Jurkat, Clone E6-1 (cell line): ENCODE results near the gene RAB36.

Experiments used
- DNase-seq: peaks from one replicate; pipeline ENCODE4 v3.0.0-alpha.2; 2011; ENCODE audit warnings: low read depth, low spot score
- H3K4me3 ChIP-seq: 2 replicates; pipeline ENCODE4 v1.5.1; 2011; ENCODE audit warnings: mild to moderate bottlenecking, low read length, control low read depth, moderate library complexity

The RAB36 gene

GRCh38 chr22:23118647-23119493 lies 26.4 kb upstream of the RAB36 start:
- H3K4me3 ChIP-seq, result peak overlapping the region; percentile 19
- no peak for DNase-seq

- peak overlapping the region; percentile 19 for H3K4me3 ChIP-seq
- DNase-seq, result peak; percentile 80
Measured at GRCh38 chr22:23119494-23120414, 25.5 kb upstream of the RAB36 start.

GRCh38 chr22:23120415-23120899 lies 24.8 kb upstream of the RAB36 start:
- no peak for DNase-seq
- no peak overlapping the region for H3K4me3 ChIP-seq

DNA sequence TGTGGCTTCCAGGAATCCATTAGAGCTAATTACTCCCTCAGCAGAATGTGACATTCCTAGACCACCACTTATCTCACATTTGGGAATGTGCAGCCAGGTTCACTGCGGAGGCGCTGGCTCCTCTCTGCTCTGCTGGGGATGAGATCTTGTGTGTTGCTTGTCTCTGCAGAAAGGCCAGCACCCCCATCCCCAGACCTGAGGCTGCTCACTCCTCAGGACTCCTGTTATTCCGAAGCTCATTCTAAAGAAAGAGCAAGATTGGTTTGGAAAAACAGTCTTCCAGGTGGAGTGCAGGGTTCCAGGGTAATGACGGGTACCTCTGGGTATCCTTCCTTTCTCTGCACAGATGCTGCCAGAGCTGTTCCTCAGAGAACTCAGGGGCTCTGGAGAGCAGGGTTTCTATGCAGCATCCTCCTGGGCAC lies 24.3 kb upstream of the RAB36 start:
- no peak for DNase-seq
- no peak overlapping the region for H3K4me3 ChIP-seq

DNA sequence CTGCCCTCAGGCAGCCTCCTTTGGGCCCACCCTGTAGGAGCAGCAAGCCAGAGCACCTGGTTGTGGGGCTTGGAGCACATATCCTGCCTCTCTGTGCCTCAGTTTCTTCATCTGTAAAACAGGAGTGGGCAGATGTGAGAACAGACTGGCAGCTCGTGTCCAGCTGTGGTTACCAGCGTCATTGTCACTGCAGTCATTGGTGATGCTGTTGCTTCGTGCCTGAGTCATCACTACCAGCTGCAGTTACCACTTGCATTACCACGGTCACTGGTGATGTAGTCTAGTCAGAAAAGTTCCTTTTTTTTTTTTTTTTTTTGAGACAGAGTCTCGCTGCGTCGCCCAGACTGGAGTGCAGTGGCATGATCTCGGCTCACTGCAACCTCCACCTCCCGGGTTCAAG lies 23.9 kb upstream of the RAB36 start:
- DNase-seq, result no peak
- no peak overlapping the region for H3K4me3 ChIP-seq

GRCh38 chr22:23122216-23122957 lies 22.9 kb upstream of the RAB36 start:
- DNase-seq, result no peak
- no peak overlapping the region for H3K4me3 ChIP-seq

DNA sequence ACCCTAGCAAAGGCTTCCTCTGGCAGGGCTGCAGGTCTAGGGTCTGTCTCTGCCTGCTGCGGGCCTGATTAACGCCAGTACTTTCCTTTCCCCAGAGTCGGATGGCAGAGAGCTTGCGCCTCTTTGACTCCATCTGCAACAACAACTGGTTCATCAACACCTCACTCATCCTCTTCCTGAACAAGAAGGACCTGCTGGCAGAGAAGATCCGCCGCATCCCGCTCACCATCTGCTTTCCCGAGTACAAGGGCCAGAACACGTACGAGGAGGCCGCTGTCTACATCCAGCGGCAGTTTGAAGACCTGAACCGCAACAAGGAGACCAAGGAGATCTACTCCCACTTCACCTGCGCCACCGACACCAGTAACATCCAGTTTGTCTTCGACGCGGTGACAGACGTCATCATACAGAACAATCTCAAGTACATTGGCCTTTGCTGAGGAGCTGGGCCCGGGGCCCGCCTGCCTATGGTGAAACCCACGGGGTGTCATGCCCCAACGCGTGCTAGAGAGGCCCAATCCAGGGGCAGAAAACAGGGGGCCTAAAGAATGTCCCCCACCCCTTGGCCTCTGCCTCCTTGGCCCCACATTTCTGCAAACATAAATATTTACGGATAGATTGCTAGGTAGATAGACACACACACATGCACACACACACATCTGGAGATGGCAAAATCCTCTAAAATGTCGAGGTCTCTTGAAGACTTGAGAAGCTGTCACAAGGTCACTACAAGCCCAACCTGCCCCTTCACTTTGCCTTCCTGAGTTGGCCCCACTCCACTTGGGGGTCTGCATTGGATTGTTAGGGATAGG lies 22.1 kb upstream of the RAB36 start:
- no peak overlapping the region for H3K4me3 ChIP-seq
- no peak for DNase-seq

DNA sequence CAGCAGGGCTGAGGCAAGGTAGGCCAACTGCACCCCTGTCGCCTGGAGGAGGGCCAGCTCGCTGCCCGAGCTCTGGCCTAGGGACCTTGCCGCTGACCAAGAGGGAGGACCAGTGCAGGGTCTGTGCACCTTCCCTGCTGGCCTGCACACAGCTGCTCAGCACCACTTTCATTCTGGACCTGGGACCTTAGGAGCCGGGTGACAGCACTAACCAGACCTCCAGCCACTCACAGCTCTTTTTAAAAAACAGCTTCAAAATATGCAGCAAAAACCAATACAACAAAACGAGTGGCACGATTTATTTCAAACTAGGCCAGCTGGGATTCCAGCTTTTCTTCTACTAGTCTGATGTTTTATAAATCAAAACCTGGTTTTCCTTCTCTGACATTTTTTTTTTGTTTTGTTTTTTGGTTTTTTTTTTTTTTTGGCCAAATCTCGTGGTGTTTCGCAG lies 21.4 kb upstream of the RAB36 start:
- H3K4me3 ChIP-seq, result no peak overlapping the region

DNA sequence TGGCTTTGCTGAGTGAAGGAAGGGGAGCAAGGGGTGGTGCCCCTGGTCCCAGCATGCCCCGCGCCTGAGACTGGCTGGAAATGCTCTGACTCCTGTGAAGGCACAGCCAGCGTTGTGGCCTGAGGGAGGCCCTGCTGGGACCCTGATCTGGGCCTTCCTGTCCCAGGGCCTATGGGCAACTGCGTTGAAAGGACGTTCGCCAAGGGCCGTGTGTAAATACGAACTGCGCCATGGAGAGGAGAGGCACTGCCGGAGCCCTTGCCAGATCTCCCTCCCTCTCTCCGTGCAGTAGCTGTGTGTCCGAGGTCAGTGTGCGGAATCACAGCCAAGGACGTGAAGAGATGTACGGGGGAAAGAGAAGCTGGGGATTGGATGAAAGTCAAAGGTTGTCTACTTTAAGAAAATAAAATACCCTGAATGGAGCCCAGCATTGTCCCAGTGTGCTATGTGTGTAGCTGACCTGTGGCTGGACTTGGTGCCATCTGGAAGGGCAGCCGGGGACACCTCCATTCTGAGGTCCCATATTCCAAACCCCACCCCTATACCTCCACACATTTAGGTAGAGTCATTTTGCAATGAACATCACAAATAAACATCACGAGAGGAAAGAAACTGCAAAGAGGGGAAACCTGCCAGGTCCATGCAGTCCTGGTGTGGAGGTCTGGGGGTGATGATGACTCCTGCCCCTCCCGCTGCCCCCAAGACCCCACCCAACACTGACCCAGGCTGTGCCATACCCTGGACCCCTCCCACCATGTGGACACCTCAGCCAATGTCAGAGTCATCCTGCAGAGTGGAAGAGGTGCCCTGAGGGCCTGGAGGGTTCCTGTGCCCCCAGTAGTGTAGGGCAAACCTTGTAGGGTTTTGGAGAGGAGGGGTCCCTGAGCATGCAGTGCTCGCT lies 20.4 kb upstream of the RAB36 start:
- no peak overlapping the region for H3K4me3 ChIP-seq
- no peak for DNase-seq

More for the DNA sequence above, 21.4 kb upstream of the RAB36 start:
- DNase-seq, result no peak

DNA sequence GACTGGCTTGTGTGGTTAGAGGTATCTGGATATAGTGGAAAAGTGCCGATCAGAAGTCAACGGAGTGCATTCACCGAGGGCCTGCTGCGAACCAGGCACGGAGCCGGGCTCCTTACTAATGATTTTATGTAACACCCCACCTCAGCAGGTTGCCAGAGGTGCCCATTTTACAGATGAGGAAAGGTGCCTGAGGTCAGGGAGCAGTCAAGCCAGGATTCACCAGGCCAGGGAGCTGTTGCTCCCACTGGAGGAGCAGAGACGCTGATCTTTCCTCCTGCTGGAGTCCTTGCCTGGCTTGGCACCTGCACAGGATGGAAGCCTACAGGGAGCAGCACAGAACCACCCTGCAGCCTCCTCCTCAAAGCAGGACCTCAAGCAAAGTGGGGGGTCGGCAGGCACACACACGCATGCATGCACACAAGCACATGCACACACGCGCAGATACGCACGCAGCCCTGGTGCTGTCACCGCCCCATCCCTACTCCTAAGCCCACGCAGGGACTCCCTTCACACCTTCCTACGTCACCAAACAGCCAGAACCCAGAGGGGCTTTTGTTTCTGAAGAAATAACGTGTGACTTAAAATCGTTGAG lies 19.7 kb upstream of the RAB36 start:
- DNase-seq, result no peak
- no peak overlapping the region for H3K4me3 ChIP-seq

GRCh38 chr22:23126165-23127054 lies 18.9 kb upstream of the RAB36 start:
- no peak overlapping the region for H3K4me3 ChIP-seq

GRCh38 chr22:23127055-23127756 lies 18.1 kb upstream of the RAB36 start:
- no peak overlapping the region for H3K4me3 ChIP-seq
- DNase-seq, result no peak

More at GRCh38 chr22:23126165-23127054, 18.9 kb upstream of the RAB36 start:
- DNase-seq, result no peak

GRCh38 chr22:23127788-23128187 lies 17.5 kb upstream of the RAB36 start:
- H3K4me3 ChIP-seq, result no peak overlapping the region
- no peak for DNase-seq

DNA sequence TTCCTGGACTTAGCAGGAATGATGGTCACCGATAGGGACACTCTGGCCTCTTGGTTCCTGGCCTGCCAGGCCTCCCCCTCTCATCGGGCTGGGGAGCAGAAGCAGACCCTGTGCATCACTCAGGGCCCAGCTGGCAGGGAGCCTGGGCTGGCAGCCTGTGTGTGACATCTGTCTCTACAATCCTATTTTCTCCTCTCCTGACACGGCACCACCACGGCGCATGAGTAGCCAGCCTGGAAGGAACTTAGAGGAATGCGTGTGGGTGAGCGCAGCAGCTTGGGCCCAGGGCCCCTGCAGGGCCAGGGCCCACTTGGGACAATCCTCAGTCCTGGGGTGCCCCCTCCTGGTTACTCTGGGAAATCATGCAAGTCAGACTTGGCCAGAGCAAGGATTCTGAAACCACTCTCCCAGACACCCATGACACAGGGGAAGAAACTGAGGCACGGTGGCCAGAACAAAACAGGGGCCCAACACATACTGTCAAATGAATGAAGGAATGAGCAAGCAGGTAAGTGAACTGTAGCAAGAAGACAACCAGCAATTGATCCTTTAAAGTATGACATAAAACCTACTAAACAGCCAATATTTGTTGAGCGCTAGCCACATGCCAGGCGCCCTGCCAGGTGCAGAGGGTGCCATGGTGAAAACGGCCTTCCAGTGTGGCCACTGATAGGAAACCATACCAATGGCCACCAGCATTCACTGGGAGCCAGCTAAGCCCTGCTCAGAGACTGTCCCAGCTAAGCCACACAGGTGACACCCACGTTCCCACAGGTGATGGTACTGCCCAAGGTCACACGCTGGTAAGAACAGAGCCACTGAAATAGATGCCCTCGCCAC lies 16.8 kb upstream of the RAB36 start:
- no peak overlapping the region for H3K4me3 ChIP-seq
- DNase-seq, result peak; percentile 63

GRCh38 chr22:23129149-23129548 lies 16.1 kb upstream of the RAB36 start:
- H3K4me3 ChIP-seq, result no peak overlapping the region
- DNase-seq, result no peak
